GM12878 (cell line): ENCODE results near the gene PNMA6E. TPM values are rescaled to one million over a fixed set of nuclear protein-coding genes. Genes with fewer than 3 reads are reported as not detected.
"Not testable (repeated sequence)": the region's sequence is repeated elsewhere in the genome, so short reads cannot be mapped to it uniquely, and the experiment has no call there.

Experiments
- ATAC-seq: fragments of 200-7000 bp; cut with Tn5 transposase; 3 replicates; pipeline ENCODE4 v1.9.1; 2020; ENCODE audit warnings: mild to moderate bottlenecking, moderate library complexity
- BruUV-seq: library from RNA; stranded (reverse); fragments of 400-500 nt; replicated peaks from 2 replicates; lab custom pipeline; 2021; lab: Mats Ljungman, UMichigan
- CTCF ChIA-PET: fragments of 300-600 bp; sonication (Branson Sonifier 250); formaldehyde crosslinking; extraction: SDS; loops from one replicate; lab custom pipeline; 2021; ENCODE audit warnings: inconsistent platforms; lab: Yijun Ruan, JAX
- POLR2A ChIA-PET: fragments of 350-600 bp; formaldehyde crosslinking; extraction: SDS; loops from one replicate; lab custom pipeline; 2021; ENCODE audit warnings: inconsistent platforms; lab: Charles Lee
- RAD21 ChIA-PET: fragments of 300-600 bp; sonication (Branson Sonifier 250); formaldehyde crosslinking; loops from one replicate; lab custom pipeline; 2023; ENCODE audit warnings: antibody characterized with exemption; ENCODE audit not compliant: unreplicated experiment; lab: Charles Lee
- SMC1A ChIA-PET: fragments of 300-600 bp; sonication (Branson Sonifier 250); formaldehyde crosslinking; loops from one replicate; lab custom pipeline; 2023; ENCODE audit not compliant: unreplicated experiment, uncharacterized antibody; lab: Charles Lee
- DNase-seq: peaks from one replicate; pipeline ENCODE4 v3.0.0-alpha.2; 2011; ENCODE audit warnings: low read depth, low spot score
- FAIRE-seq: peaks from 3 replicates; lab custom pipeline; 2011; peaks lifted over from hg19 to GRCh38; lab: Jason Lieb, UNC
- H2AFZ ChIP-seq: 2 replicates; pipeline ENCODE4 v1.6.0; 2011; ENCODE audit warnings: low read depth, low read length, control low read depth; ENCODE audit not compliant: control insufficient read depth
- H3K27ac ChIP-seq: 2 replicates; pipeline ENCODE4 v1.5.1; 2011; ENCODE audit warnings: control low read depth; ENCODE audit not compliant: control insufficient read depth, insufficient read depth
- H3K27me3 ChIP-seq, 2 experiments: replicated peaks in 1 of 2; 2 replicates each; pipeline versions ENCODE4 v1.6.0 to v1.6.1; 2011; ENCODE audit warnings: low read length in 1 of 2; ENCODE audit not compliant: control insufficient read depth in 2 of 2, insufficient read depth in 2 of 2
- H3K36me3 ChIP-seq, 2 experiments: 2 replicates each; pipeline ENCODE4 v1.5.1; 2011; ENCODE audit warnings: low read length in 1 of 2; ENCODE audit not compliant: control insufficient read depth in 2 of 2, insufficient read depth in 2 of 2
- H3K4me1 ChIP-seq: 2 replicates; pipeline ENCODE4 v1.6.1; 2011; ENCODE audit warnings: mild to moderate bottlenecking, low read length, moderate library complexity, mixed read lengths; ENCODE audit not compliant: control insufficient read depth, insufficient read depth
- H3K4me2 ChIP-seq: 2 replicates; pipeline ENCODE4 v1.6.0; 2011; ENCODE audit warnings: control low read depth; ENCODE audit not compliant: control insufficient read depth, insufficient read depth
- H3K4me3 ChIP-seq: fragments of 200-600 bp; sonication (generic); 2 replicates; pipeline ENCODE4 v1.5.1; 2016
- H3K79me2 ChIP-seq: 2 replicates; pipeline ENCODE4 v1.6.0; 2011; ENCODE audit warnings: low read length; ENCODE audit not compliant: control insufficient read depth, insufficient read depth
- H3K9ac ChIP-seq: 2 replicates; pipeline ENCODE4 v1.8.0; 2011; ENCODE audit warnings: low read length, control low read depth, mixed read lengths; ENCODE audit not compliant: control insufficient read depth, insufficient read depth
- H3K9me3 ChIP-seq: replicated peaks from 3 replicates; pipeline ENCODE4 v1.5.1; 2011; ENCODE audit warnings: mild to moderate bottlenecking, low read length; ENCODE audit not compliant: control insufficient read depth, insufficient read depth
- H4K20me1 ChIP-seq: 2 replicates; pipeline ENCODE4 v1.6.0; 2011; ENCODE audit not compliant: control insufficient read depth, insufficient read depth
- HDAC6 ChIP-seq: fragments of 200-600 bp; sonication (generic); IDR thresholded peaks from one replicate; pipeline ENCODE4 v1.8.0; 2017; ENCODE audit warnings: antibody characterized with exemption; ENCODE audit not compliant: unreplicated experiment
- HDGF ChIP-seq: fragments of 450-650 bp; IDR thresholded peaks from 2 replicates; pipeline ENCODE4 v1.6.1; 2016; ENCODE audit warnings: antibody characterized with exemption
- MTA3 ChIP-seq: IDR thresholded peaks from 2 replicates; pipeline ENCODE4 v1.6.1; 2012; ENCODE audit warnings: low read length, inconsistent platforms, borderline replicate concordance
- NRF1 ChIP-seq: conservative IDR thresholded peaks from 2 replicates; pipeline ENCODE4 v1.6.1; 2011; ENCODE audit warnings: mild to moderate bottlenecking, low read depth, low read length, improper control_type of control experiment
- WGBS: methylation state at CpG from one replicate; pipeline ENCODE4 v1.1.6; 2016; ENCODE audit warnings: low lambda C conversion rate; ENCODE audit not compliant: insufficient replicate concordance, insufficient coverage; ENCODE audit errors: missing lambda C conversion rate; 5-methylcytosine and 5-hydroxymethylcytosine counted together
- in situ Hi-C: fragments of 300-500 bp; cut with MboI; formaldehyde crosslinking; loops from 9 replicates; pipeline ENCODE4 v1.14.3; 2018; ENCODE audit warnings: mixed read lengths
- intact Hi-C: fragments of 100-400 bp; cut with micrococcal nuclease; formaldehyde crosslinking; loops from one replicate; pipeline ENCODE4 v1.14.2; 2022; ENCODE audit not compliant: unreplicated experiment
- polyA plus RNA-seq, 11 experiments: library from polyadenylated mRNA; depleted of rRNA in 4 of 11; unstranded in 6 of 11; stranded (reverse) in 5 of 11; fragments of >200 nt; fragmentation: Nextera tagmentation in 4 of 11; fragmentation: Illumina TruSeq in 1 of 11; extraction: Ambion mirVana in 4 of 11; extraction: Trizol in 1 of 11; gene quantifications; 1 replicate in 1 of 11; 2 replicates in 10 of 11; pipeline versions ENCODE4 v1.2.1 to v1.2.3, GENCODE V29; 2011 to 2016; ENCODE audit warnings: inconsistent platforms in 2 of 11, missing spikeins in 2 of 11, low read depth in 1 of 11
- total RNA-seq, 4 experiments: library from RNA; depleted of rRNA in 3 of 4; stranded (reverse); fragments of >200 nt in 3 of 4; fragmentation: Illumina TruSeq in 1 of 4; extraction: Trizol in 1 of 4; gene quantifications; 2 replicates each; pipeline versions ENCODE4 v1.2.1 to v1.2.3, GENCODE V29; 2013 to 2021
- TF ChIP-seq, protein P1 (sequence below): fragments of 450-650 bp; IDR thresholded peaks from 2 replicates; pipeline ENCODE4 v1.6.1; 2017; ENCODE audit warnings: borderline replicate concordance

PNMA6E gene
- total and polyA plus RNA-seq, 10 of the 15 experiments (the other 5 are each of a cell fraction or from before 2014, with no cell fraction given): not detected

DNA sequence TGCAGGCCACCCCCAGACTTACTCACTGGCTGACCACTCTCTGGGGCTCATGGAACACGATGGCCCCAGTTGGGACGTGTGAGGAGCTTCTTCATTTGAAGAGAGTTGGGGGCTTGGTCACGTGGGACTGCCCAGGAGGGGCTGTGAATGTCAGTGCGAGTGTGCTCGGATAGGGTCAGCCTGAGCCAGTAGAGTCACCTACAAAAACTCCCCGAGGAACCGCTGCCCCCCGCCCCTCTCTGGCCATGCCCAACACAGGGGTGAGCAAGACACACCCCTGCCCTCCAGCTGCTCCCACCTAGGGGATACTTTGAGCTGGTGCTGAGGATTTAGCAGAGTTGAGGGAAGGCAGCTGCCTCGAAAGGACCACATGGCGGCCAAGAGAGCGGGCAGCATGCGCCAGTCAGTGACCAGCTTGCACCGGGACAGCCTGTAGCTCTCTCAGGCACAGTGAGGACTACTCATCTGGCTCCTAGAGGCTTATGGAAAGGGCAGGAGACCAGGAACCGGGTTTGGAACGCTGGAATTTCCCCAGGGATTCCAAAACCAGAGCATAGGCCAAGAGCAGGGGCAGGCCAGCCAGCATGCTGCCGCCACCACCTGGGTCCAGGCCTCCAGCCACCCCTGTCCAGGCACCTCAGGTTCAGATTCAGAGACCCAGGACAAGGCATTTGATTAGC is 8.4 kb downstream of the PNMA6E start:
- no TSS peak for BruUV-seq
- Histone ChIP-seq H3K79me2 (no peaks in the 10 kb centered on the region), H3K9me3 (no peaks in the 10 kb centered on the region; the same call in 2 of the 3 replicates), H3K36me3 (no peaks in the 10 kb centered on the region), H3K27ac (no peak overlapping the region), H4K20me1 (no peaks in the 10 kb centered on the region), H3K4me3 (no peak overlapping the region), H3K4me2 (no peak overlapping the region), H3K27me3 (no peaks in the 10 kb centered on the region; a peak in 1 of 4 replicates), H2AFZ (no peak overlapping the region), H3K4me1 (no peaks in the 10 kb centered on the region), H3K9ac (no peak overlapping the region)
- TF ChIP-seq, protein P1, sequence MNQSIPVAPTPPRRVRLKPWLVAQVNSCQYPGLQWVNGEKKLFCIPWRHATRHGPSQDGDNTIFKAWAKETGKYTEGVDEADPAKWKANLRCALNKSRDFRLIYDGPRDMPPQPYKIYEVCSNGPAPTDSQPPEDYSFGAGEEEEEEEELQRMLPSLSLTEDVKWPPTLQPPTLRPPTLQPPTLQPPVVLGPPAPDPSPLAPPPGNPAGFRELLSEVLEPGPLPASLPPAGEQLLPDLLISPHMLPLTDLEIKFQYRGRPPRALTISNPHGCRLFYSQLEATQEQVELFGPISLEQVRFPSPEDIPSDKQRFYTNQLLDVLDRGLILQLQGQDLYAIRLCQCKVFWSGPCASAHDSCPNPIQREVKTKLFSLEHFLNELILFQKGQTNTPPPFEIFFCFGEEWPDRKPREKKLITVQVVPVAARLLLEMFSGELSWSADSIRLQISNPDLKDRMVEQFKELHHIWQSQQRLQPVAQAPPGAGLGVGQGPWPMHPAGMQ: no peak
- TF ChIP-seq MTA3: no peak
- TF ChIP-seq NRF1: no peak
- TF ChIP-seq HDGF: no peak
- TF ChIP-seq HDAC6: no peak
- CTCF ChIA-PET: no interaction called here
- RAD21 ChIA-PET: no interaction called here
- WGBS: 37% methylated on average over 14 of the region's 16 CpGs
- intact Hi-C loops: no loop called here
- no peak for FAIRE-seq
- DNase-seq: no peak
- SMC1A ChIA-PET: no interaction called here
- ATAC-seq: no peak
- in situ Hi-C loops: no loop called here
- POLR2A ChIA-PET: no interaction called here

DNA sequence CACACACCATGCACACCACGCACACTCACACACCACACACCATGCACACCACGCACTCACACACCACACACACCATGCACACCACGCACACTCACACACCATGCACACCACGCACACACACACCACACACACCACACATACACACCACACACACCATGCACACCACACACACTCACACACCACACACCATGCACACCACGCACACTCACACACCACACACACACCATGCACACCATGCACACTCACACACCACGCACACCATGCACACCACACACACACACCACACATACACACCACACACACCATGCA is 11.7 kb downstream of the PNMA6E start:
- H3K27ac ChIP-seq, H3K27me3 ChIP-seq, H3K9ac ChIP-seq, H3K4me3 ChIP-seq, SMC1A ChIA-PET, RAD21 ChIA-PET, FAIRE-seq, ATAC-seq, H2AFZ ChIP-seq, H3K4me2 ChIP-seq, intact Hi-C loops, POLR2A ChIA-PET, H3K36me3 ChIP-seq, in situ Hi-C loops, DNase-seq, CTCF ChIA-PET, BruUV-seq, H3K9me3 ChIP-seq, H3K79me2 ChIP-seq, H3K4me1 ChIP-seq, H4K20me1 ChIP-seq: not testable (repeated sequence)
- WGBS: 79% methylated on average over 6 of the region's 6 CpGs
